Gastrocnemius medialis (tissue), 4 donors: ENCODE measurements around the gene PRPS2.

Experiments
- POLR2A ChIP-seq, 2 donors: fragments of 450-650 bp; IDR thresholded peaks; one replicate each; pipeline ENCODE4 v1.6.1; 2017; ENCODE audit warnings: antibody characterized with exemption in 2 of 2, mild to moderate bottlenecking in 2 of 2, moderate library complexity in 2 of 2
- TF ChIP-seq, protein P1 (sequence below), 5 experiments: fragments of 450-650 bp in 3 of 5; fragments of 200-600 bp in 2 of 5; sonication (generic) in 2 of 5; IDR thresholded peaks in 4 of 5; conservative IDR thresholded peaks in 1 of 5; 1 replicate in 4 of 5; 2 replicates in 1 of 5; pipeline ENCODE4 v1.5.1; 2016 to 2019; ENCODE audit warnings: antibody characterized with exemption in 5 of 5, mild to moderate bottlenecking in 3 of 5, moderate library complexity in 3 of 5

DNA sequence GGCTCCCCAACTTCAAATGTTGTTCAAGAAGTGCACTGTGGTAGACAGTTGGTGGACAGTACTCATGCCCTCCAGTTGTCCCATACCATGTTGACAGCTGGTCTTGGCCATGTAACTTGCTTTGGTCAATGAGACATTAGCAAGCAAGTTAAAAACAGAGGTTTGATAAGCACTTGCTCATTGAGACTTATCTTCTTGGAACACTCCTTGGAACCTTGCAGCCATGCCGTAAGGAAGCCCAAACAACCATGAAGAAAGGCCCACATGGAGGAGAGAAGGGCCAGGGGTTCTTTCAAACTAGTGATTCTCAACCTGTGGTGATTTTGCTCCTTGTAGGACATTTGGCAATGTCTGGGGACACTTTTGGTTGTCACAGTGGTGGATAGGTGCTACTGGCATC, 2.6 kb upstream of the PRPS2 start:
- TF ChIP-seq, protein P1, sequence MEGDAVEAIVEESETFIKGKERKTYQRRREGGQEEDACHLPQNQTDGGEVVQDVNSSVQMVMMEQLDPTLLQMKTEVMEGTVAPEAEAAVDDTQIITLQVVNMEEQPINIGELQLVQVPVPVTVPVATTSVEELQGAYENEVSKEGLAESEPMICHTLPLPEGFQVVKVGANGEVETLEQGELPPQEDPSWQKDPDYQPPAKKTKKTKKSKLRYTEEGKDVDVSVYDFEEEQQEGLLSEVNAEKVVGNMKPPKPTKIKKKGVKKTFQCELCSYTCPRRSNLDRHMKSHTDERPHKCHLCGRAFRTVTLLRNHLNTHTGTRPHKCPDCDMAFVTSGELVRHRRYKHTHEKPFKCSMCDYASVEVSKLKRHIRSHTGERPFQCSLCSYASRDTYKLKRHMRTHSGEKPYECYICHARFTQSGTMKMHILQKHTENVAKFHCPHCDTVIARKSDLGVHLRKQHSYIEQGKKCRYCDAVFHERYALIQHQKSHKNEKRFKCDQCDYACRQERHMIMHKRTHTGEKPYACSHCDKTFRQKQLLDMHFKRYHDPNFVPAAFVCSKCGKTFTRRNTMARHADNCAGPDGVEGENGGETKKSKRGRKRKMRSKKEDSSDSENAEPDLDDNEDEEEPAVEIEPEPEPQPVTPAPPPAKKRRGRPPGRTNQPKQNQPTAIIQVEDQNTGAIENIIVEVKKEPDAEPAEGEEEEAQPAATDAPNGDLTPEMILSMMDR (IDR thresholded peaks at IDR 0.05 in 4 of 5, conservative IDR thresholded peaks at IDR 0.05 in 1 of 5): no peak
- TF ChIP-seq POLR2A (IDR thresholded peaks at IDR 0.05): no peak
